Body of pancreas (tissue), 4 donors: ENCODE measurements around the gene ANKRD23. TPM values are rescaled to one million over a fixed set of nuclear protein-coding genes. Genes with fewer than 3 reads are reported as not detected.

ENCODE experiments used
- ATAC-seq: fragments of 150-250 bp; one replicate; pipeline ENCODE4 v1.9.1; 2016
- DNase-seq, 4 donors: peaks; one replicate each; pipeline ENCODE4 v3.0.0-alpha.2; 2019
- H3K27ac ChIP-seq, 4 donors: fragments of 200-600 bp; sonication (generic); 1 replicate in 3 of 4; 2 replicates in 1 of 4; pipeline versions ENCODE4 v1.5.1 to v1.6.1; 2016 to 2019; ENCODE audit warnings: mild to moderate bottlenecking in 1 of 4, mixed read lengths in 1 of 4, moderate library complexity in 1 of 4
- H3K27me3 ChIP-seq, 2 donors: fragments of 200-600 bp; sonication (generic); one replicate each; pipeline ENCODE4 v1.6.0; 2016; ENCODE audit warnings: mild to moderate bottlenecking in 1 of 2
- H3K36me3 ChIP-seq, 2 donors: fragments of 200-600 bp; sonication (generic); replicated peaks in 1 of 2; 2 replicates each; pipeline ENCODE4 v1.5.1; 2016; ENCODE audit warnings: low read depth in 2 of 2; ENCODE audit not compliant: insufficient read depth in 1 of 2
- H3K4me1 ChIP-seq: fragments of 200-600 bp; sonication (generic); one replicate; pipeline ENCODE4 v1.6.0; 2016
- H3K4me3 ChIP-seq, 2 donors: fragments of 200-600 bp; sonication (generic); 1 replicate in 1 of 2; 2 replicates in 1 of 2; pipeline ENCODE4 v1.5.1; 2016 to 2019
- H3K9me3 ChIP-seq, 3 donors: fragments of 200-600 bp; sonication (generic); 1 replicate in 2 of 3; 2 replicates in 1 of 3; pipeline ENCODE4 v1.5.1; 2016
- CTCF ChIP-seq, 7 experiments: fragments of 450-650 bp in 4 of 7; fragments of 200-600 bp in 3 of 7; sonication (generic) in 3 of 7; IDR thresholded peaks; one replicate each; pipeline ENCODE4 v1.5.1; 2016 to 2019; ENCODE audit warnings: antibody characterized with exemption in 7 of 7
- POLR2A ChIP-seq, 3 donors: fragments of 450-650 bp; IDR thresholded peaks; one replicate each; pipeline ENCODE4 v1.6.1; 2016; ENCODE audit warnings: antibody characterized with exemption in 3 of 3, mild to moderate bottlenecking in 2 of 3
- WGBS, 2 donors: methylation state at CpG; one replicate each; pipeline ENCODE4 v1.1.5; 2017; 5-methylcytosine and 5-hydroxymethylcytosine counted together
- intact Hi-C: fragments of 100-400 bp; cut with DNase I; formaldehyde crosslinking; loops from one replicate; pipeline ENCODE4 v1.15.1; 2023
- total RNA-seq, 2 donors: library from RNA; depleted of rRNA; stranded (reverse); fragments of >200 nt; gene quantifications; one replicate each; pipeline ENCODE4 v1.1.0, GENCODE V29; 2016

Gene ANKRD23
- total RNA-seq, 2 donors from 2014 or later = 4.2 to 12.9 TPM

GRCh38 chr2:96879545-96880040 is 35.8 kb upstream of the ANKRD23 start:
- no peaks in the 10 kb centered on the region for H3K9me3 ChIP-seq
- intact Hi-C loops = no loop called here
- no peaks in the 10 kb centered on the region for H3K36me3 ChIP-seq
- 76 to 80% methylated on average over 6 to 18 of the region's 18 CpGs for WGBS, 2 donors
- peaks cover 5% of the 10 kb centered on the region for H3K4me1 ChIP-seq
- TF ChIP-seq CTCF (IDR thresholded peaks at IDR 0.05) = no peak
- TF ChIP-seq POLR2A (IDR thresholded peaks at IDR 0.05) = no peak
- H3K27me3 ChIP-seq = no peaks in the 10 kb centered on the region
- DNase-seq (no peak), ATAC-seq (no peak)
- no peak overlapping the region for H3K27ac ChIP-seq
- no peak overlapping the region for H3K4me3 ChIP-seq

- Histone ChIP-seq H3K4me1 (peaks cover 11% of the 10 kb centered on the region), H3K4me3 (no peak overlapping the region), H3K27ac (no peak overlapping the region), H3K9me3 (no peaks in the 10 kb centered on the region), H3K36me3 (no peaks in the 10 kb centered on the region), H3K27me3 (no peaks in the 10 kb centered on the region)
- ATAC-seq = no peak
- WGBS, 2 donors = 87% methylated on average over 11 to 22 of the region's 22 CpGs
- no peak for DNase-seq
- TF ChIP-seq CTCF (IDR thresholded peaks at IDR 0.05) = no peak
- no peak for TF ChIP-seq POLR2A (IDR thresholded peaks at IDR 0.05)
- intact Hi-C loops = no loop called here
Measured at GRCh38 chr2:96878796-96879544, 35.1 kb upstream of the ANKRD23 start.

- H3K36me3 ChIP-seq = no peaks in the 10 kb centered on the region
- TF ChIP-seq POLR2A (IDR thresholded peaks at IDR 0.05) (no peak), CTCF (IDR thresholded peaks at IDR 0.05) (no peak)
- DNase-seq = no peak
- H3K27ac ChIP-seq = no peak overlapping the region
- no peaks in the 10 kb centered on the region for H3K27me3 ChIP-seq
- no peak for ATAC-seq
- 79 to 88% methylated on average over 2 to 7 of the region's 7 CpGs for WGBS, 2 donors
- H3K9me3 ChIP-seq = no peaks in the 10 kb centered on the region
- H3K4me1 ChIP-seq = peaks cover 19% of the 10 kb centered on the region
- H3K4me3 ChIP-seq = no peak overlapping the region
- intact Hi-C loops = no loop called here
Measured at GRCh38 chr2:96878171-96878570, 34.4 kb upstream of the ANKRD23 start.

- WGBS, 2 donors = 81 to 92% methylated on average over 12 to 15 of the region's 15 CpGs
- Histone ChIP-seq H3K27ac (no peak overlapping the region), H3K4me1 (peaks cover 25% of the 10 kb centered on the region), H3K9me3 (no peaks in the 10 kb centered on the region), H3K4me3 (no peak overlapping the region), H3K36me3 (no peaks in the 10 kb centered on the region), H3K27me3 (no peaks in the 10 kb centered on the region)
- DNase-seq (no peak), ATAC-seq (no peak)
- no peak for TF ChIP-seq CTCF (IDR thresholded peaks at IDR 0.05)
- no peak for TF ChIP-seq POLR2A (IDR thresholded peaks at IDR 0.05)
- intact Hi-C loops = no loop called here
Measured at GRCh38 chr2:96877631-96878092, 33.8 kb upstream of the ANKRD23 start.

- no peak for DNase-seq
- Histone ChIP-seq H3K27me3 (no peaks in the 10 kb centered on the region), H3K4me1 (peaks cover 27% of the 10 kb centered on the region), H3K27ac (no peak overlapping the region), H3K36me3 (no peaks in the 10 kb centered on the region), H3K9me3 (no peaks in the 10 kb centered on the region), H3K4me3 (no peak overlapping the region)
- TF ChIP-seq POLR2A (IDR thresholded peaks at IDR 0.05) (no peak), CTCF (IDR thresholded peaks at IDR 0.05) (no peak)
- intact Hi-C loops = no loop called here
- WGBS, 2 donors = 74 to 82% methylated on average over 5 to 6 of the region's 6 CpGs
- ATAC-seq = no peak
Measured at GRCh38 chr2:96877042-96877451, 33.2 kb upstream of the ANKRD23 start.
